ENCODE data around the gene ZNF683. TPM values are rescaled to one million over a fixed set of nuclear protein-coding genes. Genes with fewer than 3 reads are reported as not detected.

ZNF683 gene
- total and polyA plus RNA-seq, 4 donors, result 0.17 to 0.55 (median 0.40) TPM; not detected in 1

GRCh38 chr1:26345718-26346117 is 26.8 kb downstream of the ZNF683 start:
- no peak for DNase-seq
- Histone ChIP-seq H3K36me3 (ENCODE audit: control insufficient read depth in 4 of 4, insufficient read depth in 4 of 4, low read length in 4 of 4) (no peaks in the 10 kb centered on the region), H3K9ac (ENCODE audit: insufficient read depth in 1 of 2, low read length in 2 of 2) (no peak overlapping the region), H3K27ac (ENCODE audit: low read depth in 1 of 2, low read length in 1 of 2) (no peak overlapping the region), H3K27me3 (ENCODE audit: control insufficient read depth in 3 of 3, insufficient read depth in 3 of 3, low read length in 2 of 3) (no peaks in the 10 kb centered on the region), H3K4me3 (no peak overlapping the region), H3K4me1 (ENCODE audit: control insufficient read depth in 5 of 5, insufficient read depth in 5 of 5, low read length in 5 of 5) (no peaks in the 10 kb centered on the region), H3K9me3 (ENCODE audit: control insufficient read depth in 4 of 4, insufficient read depth in 3 of 4, low read length in 3 of 4) (no peaks in the 10 kb centered on the region)
- 86 to 92% methylated on average over 15 of the region's 15 CpGs for WGBS, 2 donors
- TF ChIP-seq CTCF (IDR thresholded peaks at IDR 0.05; ENCODE audit: control extremely low read depth, extremely low read depth), result no peak
- no peak for ATAC-seq (ENCODE audit: insufficient read depth, low FRiP score)

GRCh38 chr1:26344147-26344920 is 28.2 kb downstream of the ZNF683 start:
- no peak for ATAC-seq (ENCODE audit: insufficient read depth, low FRiP score)
- DNase-seq, result no peak
- WGBS, 2 donors, result 92 to 93% methylated on average over 15 of the region's 15 CpGs

GRCh38 chr1:26340047-26340481 is 32.5 kb downstream of the ZNF683 start:
- no peak for TF ChIP-seq CTCF (IDR thresholded peaks at IDR 0.05; ENCODE audit: control extremely low read depth, extremely low read depth)
- Histone ChIP-seq H3K27ac (ENCODE audit: low read depth in 1 of 2, low read length in 1 of 2) (no peak overlapping the region), H3K27me3 (ENCODE audit: control insufficient read depth in 3 of 3, insufficient read depth in 3 of 3, low read length in 2 of 3) (peaks cover 0 to 21% (median 18%) of the 10 kb centered on the region in 3 donors), H3K36me3 (ENCODE audit: control insufficient read depth in 4 of 4, insufficient read depth in 4 of 4, low read length in 4 of 4) (no peaks in the 10 kb centered on the region), H3K4me3 (no peak overlapping the region), H3K4me1 (ENCODE audit: control insufficient read depth in 5 of 5, insufficient read depth in 5 of 5, low read length in 5 of 5) (peaks cover 0 to 8% (median 0%) of the 10 kb centered on the region in 5 donors), H3K9ac (ENCODE audit: insufficient read depth in 1 of 2, low read length in 2 of 2) (no peak overlapping the region), H3K9me3 (ENCODE audit: control insufficient read depth in 4 of 4, insufficient read depth in 3 of 4, low read length in 3 of 4) (no peaks in the 10 kb centered on the region)
- 69 to 79% methylated on average over 4 of the region's 4 CpGs for WGBS, 2 donors
- ATAC-seq (ENCODE audit: insufficient read depth, low FRiP score) (no peak), DNase-seq (no peak)

More at GRCh38 chr1:26344147-26344920, 28.2 kb downstream of the ZNF683 start:
- Histone ChIP-seq H3K36me3 (ENCODE audit: control insufficient read depth in 4 of 4, insufficient read depth in 4 of 4, low read length in 4 of 4) (no peaks in the 10 kb centered on the region), H3K9ac (ENCODE audit: insufficient read depth in 1 of 2, low read length in 2 of 2) (no peak overlapping the region), H3K4me1 (ENCODE audit: control insufficient read depth in 5 of 5, insufficient read depth in 5 of 5, low read length in 5 of 5) (no peaks in the 10 kb centered on the region), H3K27me3 (ENCODE audit: control insufficient read depth in 3 of 3, insufficient read depth in 3 of 3, low read length in 2 of 3) (peaks cover 0 to 3% (median 0%) of the 10 kb centered on the region in 3 donors), H3K4me3 (no peak overlapping the region), H3K27ac (ENCODE audit: low read depth in 1 of 2, low read length in 1 of 2) (no peak overlapping the region), H3K9me3 (ENCODE audit: control insufficient read depth in 4 of 4, insufficient read depth in 3 of 4, low read length in 3 of 4) (no peaks in the 10 kb centered on the region)
- TF ChIP-seq CTCF (IDR thresholded peaks at IDR 0.05; ENCODE audit: control extremely low read depth, extremely low read depth), result no peak

Data from lung (tissue), 12 donors.